ENCODE data around the gene MACROD2. TPM values are rescaled to one million over a fixed set of nuclear protein-coding genes. Genes with fewer than 3 reads are reported as not detected.

Gene MACROD2
- total RNA-seq, 4 donors from 2014 or later = 2.1 to 28.1 (median 12.6) TPM

DNA sequence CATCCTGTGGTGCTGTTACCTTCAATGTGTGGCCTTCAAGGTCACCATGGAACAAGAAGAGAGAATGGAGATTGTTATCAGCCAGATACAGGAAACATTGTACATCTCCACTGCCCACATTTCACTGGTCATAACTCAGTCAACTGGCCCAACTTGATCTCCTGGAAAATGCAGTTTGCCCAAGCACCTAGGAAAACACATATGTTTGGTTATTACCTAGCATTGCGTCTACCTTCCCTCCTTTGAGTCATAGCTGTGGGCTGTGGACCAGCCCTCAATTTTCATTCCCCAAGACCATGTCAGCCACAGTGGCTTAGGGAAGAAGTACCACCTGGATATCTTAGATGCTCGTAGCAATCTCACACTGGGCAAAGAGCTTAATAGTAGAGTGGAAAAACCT is 2064.5 kb downstream of the MACROD2 start:
- intact Hi-C loops (cut with DNase I; ENCODE audit: low total_unique reads) = no loop called here
- TF ChIP-seq POLR2A (IDR thresholded peaks at IDR 0.05) = no peak
- TF ChIP-seq, protein P1, sequence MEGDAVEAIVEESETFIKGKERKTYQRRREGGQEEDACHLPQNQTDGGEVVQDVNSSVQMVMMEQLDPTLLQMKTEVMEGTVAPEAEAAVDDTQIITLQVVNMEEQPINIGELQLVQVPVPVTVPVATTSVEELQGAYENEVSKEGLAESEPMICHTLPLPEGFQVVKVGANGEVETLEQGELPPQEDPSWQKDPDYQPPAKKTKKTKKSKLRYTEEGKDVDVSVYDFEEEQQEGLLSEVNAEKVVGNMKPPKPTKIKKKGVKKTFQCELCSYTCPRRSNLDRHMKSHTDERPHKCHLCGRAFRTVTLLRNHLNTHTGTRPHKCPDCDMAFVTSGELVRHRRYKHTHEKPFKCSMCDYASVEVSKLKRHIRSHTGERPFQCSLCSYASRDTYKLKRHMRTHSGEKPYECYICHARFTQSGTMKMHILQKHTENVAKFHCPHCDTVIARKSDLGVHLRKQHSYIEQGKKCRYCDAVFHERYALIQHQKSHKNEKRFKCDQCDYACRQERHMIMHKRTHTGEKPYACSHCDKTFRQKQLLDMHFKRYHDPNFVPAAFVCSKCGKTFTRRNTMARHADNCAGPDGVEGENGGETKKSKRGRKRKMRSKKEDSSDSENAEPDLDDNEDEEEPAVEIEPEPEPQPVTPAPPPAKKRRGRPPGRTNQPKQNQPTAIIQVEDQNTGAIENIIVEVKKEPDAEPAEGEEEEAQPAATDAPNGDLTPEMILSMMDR (IDR thresholded peaks at IDR 0.05) = no peak
- H3K4me1 ChIP-seq = no peaks in the 10 kb centered on the region
- H3K4me3 ChIP-seq = no peak overlapping the region
- H3K9me3 ChIP-seq = no peaks in the 10 kb centered on the region
- no peak overlapping the region for H3K27ac ChIP-seq
- no peaks in the 10 kb centered on the region for H3K36me3 ChIP-seq
- no peak for DNase-seq
- no peaks in the 10 kb centered on the region for H3K27me3 ChIP-seq

DNA sequence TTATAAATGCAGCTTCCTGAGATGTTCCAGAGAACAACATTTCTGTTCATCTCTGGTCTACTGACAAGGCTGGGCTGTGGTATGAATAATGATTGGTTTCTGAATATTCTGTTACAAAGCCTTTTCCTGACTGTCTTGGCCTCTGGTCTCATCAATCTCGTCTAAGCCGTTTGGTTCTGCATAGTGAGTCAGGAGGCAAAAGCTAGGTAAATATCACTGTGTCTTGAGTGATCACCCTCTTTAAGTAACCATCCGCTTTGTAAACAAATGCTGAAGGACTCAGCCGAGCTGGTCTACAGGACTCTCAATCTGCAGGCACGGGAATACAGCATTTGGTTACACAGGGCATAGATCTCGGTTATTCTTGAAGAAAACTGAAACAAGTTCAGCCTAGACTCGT is 2066.0 kb downstream of the MACROD2 start:
- no peak for TF ChIP-seq POLR2A (IDR thresholded peaks at IDR 0.05)
- TF ChIP-seq, protein P1 (IDR thresholded peaks at IDR 0.05) = no peak
- no peak overlapping the region for H3K4me3 ChIP-seq
- no peak overlapping the region for H3K27ac ChIP-seq
- DNase-seq = no peak
- no peaks in the 10 kb centered on the region for H3K27me3 ChIP-seq
- no peaks in the 10 kb centered on the region for H3K9me3 ChIP-seq
- intact Hi-C loops (cut with DNase I; ENCODE audit: low total_unique reads) = no loop called here
- H3K36me3 ChIP-seq = no peaks in the 10 kb centered on the region
- H3K4me1 ChIP-seq = no peaks in the 10 kb centered on the region

DNA sequence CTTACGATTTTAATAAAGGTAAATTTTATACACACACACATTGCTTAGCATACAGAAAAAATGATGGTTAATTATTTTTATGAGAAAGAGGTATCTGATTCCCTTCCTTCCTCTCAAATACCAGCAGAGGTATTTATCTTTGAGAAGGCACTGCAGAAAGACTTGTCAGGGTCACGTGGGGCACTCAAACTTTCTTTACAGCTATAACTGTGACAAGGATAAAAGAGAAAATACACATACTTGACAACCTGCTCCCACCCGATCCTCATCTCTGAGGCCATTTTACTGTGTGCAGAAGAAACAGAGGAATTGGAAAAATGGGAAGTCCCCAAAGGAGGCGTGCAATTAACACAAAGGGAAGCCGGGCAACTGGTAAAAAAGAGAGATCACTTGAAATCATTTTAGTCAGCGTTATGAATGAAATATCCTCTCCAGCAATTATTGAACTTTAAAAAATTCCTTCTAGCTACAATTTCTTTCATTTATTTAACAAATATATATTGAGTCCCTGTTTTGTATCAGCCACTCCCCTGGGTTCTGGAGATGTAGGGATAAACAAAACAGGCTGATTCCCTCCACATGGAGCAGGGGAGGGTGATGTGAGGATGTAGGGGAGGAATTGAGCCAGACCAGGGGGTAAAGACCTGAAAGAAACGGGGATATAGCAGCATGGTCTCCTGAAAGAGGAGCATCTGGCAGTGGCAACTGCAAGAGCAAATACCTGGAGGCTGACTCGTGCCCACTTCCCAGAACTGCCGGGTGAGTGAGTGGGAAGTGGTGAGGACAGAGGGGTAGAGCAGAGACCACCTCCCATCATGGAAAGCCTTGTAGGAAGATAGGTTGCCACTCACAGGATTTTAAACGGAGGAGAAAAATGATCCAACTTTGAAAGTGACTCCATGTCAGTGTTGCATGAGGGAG is 2067.6 kb downstream of the MACROD2 start:
- intact Hi-C loops (cut with DNase I; ENCODE audit: low total_unique reads) = no loop called here
- Histone ChIP-seq H3K9me3 (no peaks in the 10 kb centered on the region), H3K27me3 (no peaks in the 10 kb centered on the region), H3K4me1 (no peaks in the 10 kb centered on the region), H3K27ac (no peak overlapping the region), H3K4me3 (no peak overlapping the region), H3K36me3 (no peaks in the 10 kb centered on the region)
- no peak for DNase-seq
- TF ChIP-seq POLR2A (IDR thresholded peaks at IDR 0.05) = no peak
- TF ChIP-seq, protein P1 (IDR thresholded peaks at IDR 0.05) = no peak

DNA sequence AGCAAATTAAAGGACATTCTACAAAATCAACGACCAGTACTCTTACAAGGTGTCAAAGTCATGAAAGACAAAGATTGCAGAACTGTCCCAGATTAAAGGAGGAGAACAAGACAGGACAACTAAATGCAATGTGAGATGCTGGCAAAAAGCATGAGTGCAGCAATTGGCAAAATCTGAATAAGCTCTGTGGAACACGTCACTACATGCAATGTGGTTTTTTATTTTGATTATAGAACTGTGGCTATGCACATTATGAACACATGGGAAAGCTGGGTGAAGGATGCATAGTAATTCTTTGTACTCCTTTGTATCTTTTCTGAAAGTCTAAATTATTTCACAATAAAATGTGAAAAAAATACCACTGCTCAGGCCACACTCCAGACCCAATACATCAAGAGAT is 2068.6 kb downstream of the MACROD2 start:
- H3K27me3 ChIP-seq = no peaks in the 10 kb centered on the region
- no peaks in the 10 kb centered on the region for H3K36me3 ChIP-seq
- no peak for DNase-seq
- H3K9me3 ChIP-seq = no peaks in the 10 kb centered on the region
- no peak overlapping the region for H3K4me3 ChIP-seq
- intact Hi-C loops (cut with DNase I; ENCODE audit: low total_unique reads) = no loop called here
- H3K4me1 ChIP-seq = no peaks in the 10 kb centered on the region
- no peak overlapping the region for H3K27ac ChIP-seq
- TF ChIP-seq POLR2A (IDR thresholded peaks at IDR 0.05) = no peak
- TF ChIP-seq, protein P1 (IDR thresholded peaks at IDR 0.05) = no peak

DNA sequence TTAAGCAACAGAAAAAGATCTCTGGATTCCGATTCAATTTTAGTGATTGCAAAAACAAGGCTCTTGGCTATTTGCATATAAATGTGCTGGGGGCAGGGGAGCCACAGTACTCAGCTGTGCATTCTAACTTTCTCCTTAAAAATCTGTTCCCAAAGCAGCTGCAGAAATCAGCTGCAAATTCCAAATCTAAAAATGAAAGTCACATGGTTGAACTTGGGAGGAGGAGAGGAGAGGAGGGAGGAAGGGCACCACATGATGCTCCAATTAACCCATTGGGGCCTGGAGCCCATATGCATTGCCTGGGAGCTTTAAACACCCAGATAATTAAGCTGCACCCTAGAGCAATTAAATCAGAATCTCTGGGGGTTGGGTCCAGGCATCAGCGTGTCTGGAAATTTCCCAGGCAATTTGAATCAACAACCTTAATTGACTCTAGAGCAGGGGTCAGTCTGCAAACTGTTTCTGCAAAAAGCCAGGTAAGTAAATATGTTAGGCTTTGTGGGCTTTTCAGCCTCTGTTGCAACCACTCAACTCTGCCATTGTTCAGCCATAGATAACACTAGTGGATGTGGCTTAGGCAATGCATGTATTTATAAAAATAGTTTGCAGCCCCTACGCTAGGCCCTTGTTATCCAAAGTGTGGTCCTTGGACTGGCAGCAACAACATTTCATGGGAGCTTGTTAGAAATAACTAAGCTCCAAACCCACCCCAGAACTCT is 2069.8 kb downstream of the MACROD2 start:
- Histone ChIP-seq H3K4me1 (no peaks in the 10 kb centered on the region), H3K4me3 (no peak overlapping the region), H3K36me3 (no peaks in the 10 kb centered on the region), H3K9me3 (no peaks in the 10 kb centered on the region), H3K27ac (no peak overlapping the region), H3K27me3 (no peaks in the 10 kb centered on the region)
- intact Hi-C loops (cut with DNase I; ENCODE audit: low total_unique reads) = no loop called here
- DNase-seq = no peak
- TF ChIP-seq POLR2A (IDR thresholded peaks at IDR 0.05) = no peak
- TF ChIP-seq, protein P1 (IDR thresholded peaks at IDR 0.05) = no peak

Measured in uterus (tissue), 4 donors.